ENCODE measurements around the gene ACTN3.

ACTN3 gene

GRCh38 chr11:66593303-66593635 is 46.6 kb downstream of the ACTN3 start:
- peak overlapping the region; percentile 56 for H3K4me3 ChIP-seq (replicated peaks; ENCODE audit: insufficient read depth, low read length)
- no peak for DNase-seq (ENCODE audit: low read depth in 1 of 2, low spot score in 1 of 2)
- H3K27me3 ChIP-seq (ENCODE audit: insufficient read depth, poor library complexity, severe bottlenecking): no peaks in the 10 kb centered on the region
- TF ChIP-seq, protein P1, sequence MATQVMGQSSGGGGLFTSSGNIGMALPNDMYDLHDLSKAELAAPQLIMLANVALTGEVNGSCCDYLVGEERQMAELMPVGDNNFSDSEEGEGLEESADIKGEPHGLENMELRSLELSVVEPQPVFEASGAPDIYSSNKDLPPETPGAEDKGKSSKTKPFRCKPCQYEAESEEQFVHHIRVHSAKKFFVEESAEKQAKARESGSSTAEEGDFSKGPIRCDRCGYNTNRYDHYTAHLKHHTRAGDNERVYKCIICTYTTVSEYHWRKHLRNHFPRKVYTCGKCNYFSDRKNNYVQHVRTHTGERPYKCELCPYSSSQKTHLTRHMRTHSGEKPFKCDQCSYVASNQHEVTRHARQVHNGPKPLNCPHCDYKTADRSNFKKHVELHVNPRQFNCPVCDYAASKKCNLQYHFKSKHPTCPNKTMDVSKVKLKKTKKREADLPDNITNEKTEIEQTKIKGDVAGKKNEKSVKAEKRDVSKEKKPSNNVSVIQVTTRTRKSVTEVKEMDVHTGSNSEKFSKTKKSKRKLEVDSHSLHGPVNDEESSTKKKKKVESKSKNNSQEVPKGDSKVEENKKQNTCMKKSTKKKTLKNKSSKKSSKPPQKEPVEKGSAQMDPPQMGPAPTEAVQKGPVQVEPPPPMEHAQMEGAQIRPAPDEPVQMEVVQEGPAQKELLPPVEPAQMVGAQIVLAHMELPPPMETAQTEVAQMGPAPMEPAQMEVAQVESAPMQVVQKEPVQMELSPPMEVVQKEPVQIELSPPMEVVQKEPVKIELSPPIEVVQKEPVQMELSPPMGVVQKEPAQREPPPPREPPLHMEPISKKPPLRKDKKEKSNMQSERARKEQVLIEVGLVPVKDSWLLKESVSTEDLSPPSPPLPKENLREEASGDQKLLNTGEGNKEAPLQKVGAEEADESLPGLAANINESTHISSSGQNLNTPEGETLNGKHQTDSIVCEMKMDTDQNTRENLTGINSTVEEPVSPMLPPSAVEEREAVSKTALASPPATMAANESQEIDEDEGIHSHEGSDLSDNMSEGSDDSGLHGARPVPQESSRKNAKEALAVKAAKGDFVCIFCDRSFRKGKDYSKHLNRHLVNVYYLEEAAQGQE (IDR thresholded peaks at IDR 0.05; ENCODE audit: insufficient replicate concordance, low read depth): no peak
- no peak for TF ChIP-seq CTCF (IDR thresholded peaks at IDR 0.05; ENCODE audit: insufficient read depth, low read length)
- no peak for TF ChIP-seq SPI1 (IDR thresholded peaks at IDR 0.05; ENCODE audit: borderline replicate concordance, low read depth)
- no peak for TF ChIP-seq POLR2AphosphoS5 (IDR thresholded peaks at IDR 0.05; ENCODE audit: low read depth)
- TF ChIP-seq GABPA (IDR thresholded peaks at IDR 0.05; ENCODE audit: low read depth): no peak
- peak overlapping the region; percentile 75 for H3K27ac ChIP-seq (replicated peaks)

DNA sequence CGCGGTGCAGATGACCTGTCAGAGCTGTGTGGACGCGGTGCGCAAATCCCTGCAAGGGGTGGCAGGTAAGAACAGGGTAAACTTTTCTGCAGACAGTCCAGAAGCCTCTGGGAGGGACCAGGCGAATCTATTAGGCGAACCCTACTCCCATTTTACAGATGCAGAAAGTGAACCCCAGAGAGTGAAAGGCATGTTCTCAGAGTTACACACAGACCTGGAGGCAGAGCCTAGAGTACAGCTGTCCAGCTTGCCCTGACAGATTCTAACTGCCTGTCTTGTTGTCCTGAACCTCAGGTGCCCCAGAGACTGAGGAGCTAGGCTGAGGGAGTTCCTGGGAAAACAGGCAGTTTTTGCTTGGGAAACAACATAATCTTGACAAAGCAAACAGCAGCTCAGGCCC is 46.9 kb downstream of the ACTN3 start:
- Histone ChIP-seq H3K27ac (replicated peaks) (peak overlapping the region; percentile 75), H3K4me3 (replicated peaks; ENCODE audit: insufficient read depth, low read length) (peak overlapping the region; percentile 56), H3K27me3 (ENCODE audit: insufficient read depth, poor library complexity, severe bottlenecking) (no peaks in the 10 kb centered on the region)
- TF ChIP-seq GABPA (IDR thresholded peaks at IDR 0.05; ENCODE audit: low read depth): no peak
- no peak for TF ChIP-seq CTCF (IDR thresholded peaks at IDR 0.05; ENCODE audit: insufficient read depth, low read length)
- no peak for TF ChIP-seq SPI1 (IDR thresholded peaks at IDR 0.05; ENCODE audit: borderline replicate concordance, low read depth)
- TF ChIP-seq POLR2AphosphoS5 (IDR thresholded peaks at IDR 0.05; ENCODE audit: low read depth): no peak
- no peak for DNase-seq (ENCODE audit: low read depth in 1 of 2, low spot score in 1 of 2)

GRCh38 chr11:66595245-66595904 is 48.7 kb downstream of the ACTN3 start:
- Histone ChIP-seq H3K4me3 (replicated peaks; ENCODE audit: insufficient read depth, low read length) (no peak overlapping the region), H3K27me3 (ENCODE audit: insufficient read depth, poor library complexity, severe bottlenecking) (no peaks in the 10 kb centered on the region), H3K27ac (replicated peaks) (peak overlapping the region; percentile 75)
- peak in 1 of 2 experiments; percentile 91 for DNase-seq (ENCODE audit: low read depth in 1 of 2, low spot score in 1 of 2)
- TF ChIP-seq SPI1 (IDR thresholded peaks at IDR 0.05; ENCODE audit: borderline replicate concordance, low read depth) (peak; percentile 44; the same call in 1 of the 2 replicates), POLR2AphosphoS5 (IDR thresholded peaks at IDR 0.05; ENCODE audit: low read depth) (0 out of 2 replicates have a peak, but pooled peaks have one; percentile 32), GABPA (IDR thresholded peaks at IDR 0.05; ENCODE audit: low read depth) (no peak; the same call in 1 of the 2 replicates)

- no peak for TF ChIP-seq POLR2AphosphoS5 (IDR thresholded peaks at IDR 0.05; ENCODE audit: low read depth)
- TF ChIP-seq, protein P1 (IDR thresholded peaks at IDR 0.05; ENCODE audit: insufficient replicate concordance, low read depth): no peak
- no peak for TF ChIP-seq CTCF (IDR thresholded peaks at IDR 0.05; ENCODE audit: insufficient read depth, low read length)
- no peak for TF ChIP-seq SPI1 (IDR thresholded peaks at IDR 0.05; ENCODE audit: borderline replicate concordance, low read depth)
- no peak for TF ChIP-seq GABPA (IDR thresholded peaks at IDR 0.05; ENCODE audit: low read depth)
- H3K27ac ChIP-seq (replicated peaks): no peak overlapping the region
- H3K27me3 ChIP-seq (ENCODE audit: insufficient read depth, poor library complexity, severe bottlenecking): no peaks in the 10 kb centered on the region
Measured at GRCh38 chr11:66598993-66599392, 52.3 kb downstream of the ACTN3 start.

More at GRCh38 chr11:66598993-66599392, 52.3 kb downstream of the ACTN3 start:
- no peak for DNase-seq (ENCODE audit: low read depth in 1 of 2, low spot score in 1 of 2)
- H3K4me3 ChIP-seq (replicated peaks; ENCODE audit: insufficient read depth, low read length): no peak overlapping the region
